Ishikawa (cell line): ENCODE measurements around the gene PAPOLB.

Source experiments
- CEBPB ChIP-seq: IDR thresholded peaks from 2 replicates; pipeline ENCODE4 v1.6.1; 2012
- CREB1 ChIP-seq: IDR thresholded peaks from 2 replicates; pipeline ENCODE4 v1.6.1; 2012; ENCODE audit warnings: low read depth
- EGR1 ChIP-seq: IDR thresholded peaks from 2 replicates; pipeline ENCODE4 v1.6.1; 2012
- EP300 ChIP-seq: IDR thresholded peaks from 2 replicates; pipeline ENCODE4 v1.6.1; 2012; ENCODE audit warnings: borderline replicate concordance
- FOXM1 ChIP-seq: IDR thresholded peaks from 2 replicates; pipeline ENCODE4 v1.6.1; 2012; ENCODE audit warnings: low read depth, borderline replicate concordance
- MAX ChIP-seq: IDR thresholded peaks from 2 replicates; pipeline ENCODE4 v1.6.1; 2012
- NFIC ChIP-seq: IDR thresholded peaks from 2 replicates; pipeline ENCODE4 v1.6.1; 2012
- RAD21 ChIP-seq: IDR thresholded peaks from 2 replicates; pipeline ENCODE4 v1.6.1; 2012; ENCODE audit warnings: low read depth
- TAF1 ChIP-seq: IDR thresholded peaks from 2 replicates; pipeline ENCODE4 v1.6.1; 2012; ENCODE audit warnings: low read depth, mild to moderate bottlenecking
- TCF12 ChIP-seq: IDR thresholded peaks from 2 replicates; pipeline ENCODE4 v1.6.1; 2012; ENCODE audit warnings: low read depth
- TEAD4 ChIP-seq: IDR thresholded peaks from 2 replicates; pipeline ENCODE4 v1.6.1; 2012
- USF1 ChIP-seq: IDR thresholded peaks from 2 replicates; pipeline ENCODE4 v1.6.1; 2012
- YY1 ChIP-seq: IDR thresholded peaks from 2 replicates; pipeline ENCODE4 v1.6.1; 2012; ENCODE audit warnings: low read depth
- ZBTB7A ChIP-seq: IDR thresholded peaks from 2 replicates; pipeline ENCODE4 v1.6.1; 2012; ENCODE audit warnings: low read depth
- TF ChIP-seq, protein P1 (sequence below): IDR thresholded peaks from 2 replicates; pipeline ENCODE4 v1.6.1; 2012; ENCODE audit warnings: low read depth, mild to moderate bottlenecking

Gene PAPOLB

GRCh38 chr7:4878336-4879335 lies 16.8 kb upstream of the PAPOLB start:
- TF ChIP-seq CEBPB (no peak), EGR1 (no peak), TAF1 (no peak)

DNA sequence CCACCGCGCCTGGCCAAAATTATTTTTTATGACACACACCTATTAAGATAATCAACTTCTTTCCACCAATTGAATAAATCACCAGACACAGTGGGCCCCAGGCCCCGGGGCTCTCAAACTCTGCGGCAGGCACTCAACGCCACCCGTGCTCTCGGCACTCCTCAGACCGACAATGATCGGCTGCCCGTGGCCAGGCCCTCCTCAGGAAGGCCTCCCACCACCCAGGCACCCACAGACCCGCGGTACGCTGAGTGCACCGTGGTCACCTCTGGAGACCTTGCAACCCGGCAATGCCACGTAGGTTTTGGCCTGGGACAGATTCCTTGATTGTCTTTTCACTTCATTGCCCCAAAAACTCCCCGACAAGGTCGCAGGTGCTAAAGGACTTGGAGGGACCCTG lies 14.8 kb upstream of the PAPOLB start:
- no peak for TF ChIP-seq YY1

DNA sequence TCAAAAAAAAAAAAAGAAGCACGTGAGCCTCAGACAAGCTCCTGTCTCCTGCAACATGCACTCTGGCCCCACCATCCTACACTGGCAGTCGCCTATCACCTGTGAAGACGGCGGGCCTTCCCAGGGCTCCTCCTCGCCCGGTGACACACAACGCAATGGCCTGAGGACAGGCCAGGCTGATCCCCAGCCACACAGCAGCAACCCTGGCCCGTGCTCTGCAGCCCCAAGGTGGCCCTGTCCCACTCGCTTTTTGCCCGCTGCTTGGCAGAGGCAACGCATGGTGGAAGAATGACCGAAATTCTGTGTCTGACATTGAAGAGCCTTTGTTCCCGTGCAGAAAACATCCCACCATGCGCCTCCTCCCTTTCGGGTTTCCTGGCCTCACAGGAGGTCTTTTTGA lies 13.6 kb upstream of the PAPOLB start:
- no peak for TF ChIP-seq TAF1
- no peak for TF ChIP-seq USF1
- TF ChIP-seq EGR1, result no peak
- TF ChIP-seq ZBTB7A, result no peak
- TF ChIP-seq CREB1, result no peak
- no peak for TF ChIP-seq TEAD4
- TF ChIP-seq RAD21, result no peak
- TF ChIP-seq NFIC, result no peak
- TF ChIP-seq CEBPB, result no peak
- no peak for TF ChIP-seq FOXM1
- TF ChIP-seq YY1, result no peak
- TF ChIP-seq, protein P1, sequence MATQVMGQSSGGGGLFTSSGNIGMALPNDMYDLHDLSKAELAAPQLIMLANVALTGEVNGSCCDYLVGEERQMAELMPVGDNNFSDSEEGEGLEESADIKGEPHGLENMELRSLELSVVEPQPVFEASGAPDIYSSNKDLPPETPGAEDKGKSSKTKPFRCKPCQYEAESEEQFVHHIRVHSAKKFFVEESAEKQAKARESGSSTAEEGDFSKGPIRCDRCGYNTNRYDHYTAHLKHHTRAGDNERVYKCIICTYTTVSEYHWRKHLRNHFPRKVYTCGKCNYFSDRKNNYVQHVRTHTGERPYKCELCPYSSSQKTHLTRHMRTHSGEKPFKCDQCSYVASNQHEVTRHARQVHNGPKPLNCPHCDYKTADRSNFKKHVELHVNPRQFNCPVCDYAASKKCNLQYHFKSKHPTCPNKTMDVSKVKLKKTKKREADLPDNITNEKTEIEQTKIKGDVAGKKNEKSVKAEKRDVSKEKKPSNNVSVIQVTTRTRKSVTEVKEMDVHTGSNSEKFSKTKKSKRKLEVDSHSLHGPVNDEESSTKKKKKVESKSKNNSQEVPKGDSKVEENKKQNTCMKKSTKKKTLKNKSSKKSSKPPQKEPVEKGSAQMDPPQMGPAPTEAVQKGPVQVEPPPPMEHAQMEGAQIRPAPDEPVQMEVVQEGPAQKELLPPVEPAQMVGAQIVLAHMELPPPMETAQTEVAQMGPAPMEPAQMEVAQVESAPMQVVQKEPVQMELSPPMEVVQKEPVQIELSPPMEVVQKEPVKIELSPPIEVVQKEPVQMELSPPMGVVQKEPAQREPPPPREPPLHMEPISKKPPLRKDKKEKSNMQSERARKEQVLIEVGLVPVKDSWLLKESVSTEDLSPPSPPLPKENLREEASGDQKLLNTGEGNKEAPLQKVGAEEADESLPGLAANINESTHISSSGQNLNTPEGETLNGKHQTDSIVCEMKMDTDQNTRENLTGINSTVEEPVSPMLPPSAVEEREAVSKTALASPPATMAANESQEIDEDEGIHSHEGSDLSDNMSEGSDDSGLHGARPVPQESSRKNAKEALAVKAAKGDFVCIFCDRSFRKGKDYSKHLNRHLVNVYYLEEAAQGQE, result no peak
- TF ChIP-seq MAX, result no peak
- no peak for TF ChIP-seq TCF12
- TF ChIP-seq EP300, result no peak

DNA sequence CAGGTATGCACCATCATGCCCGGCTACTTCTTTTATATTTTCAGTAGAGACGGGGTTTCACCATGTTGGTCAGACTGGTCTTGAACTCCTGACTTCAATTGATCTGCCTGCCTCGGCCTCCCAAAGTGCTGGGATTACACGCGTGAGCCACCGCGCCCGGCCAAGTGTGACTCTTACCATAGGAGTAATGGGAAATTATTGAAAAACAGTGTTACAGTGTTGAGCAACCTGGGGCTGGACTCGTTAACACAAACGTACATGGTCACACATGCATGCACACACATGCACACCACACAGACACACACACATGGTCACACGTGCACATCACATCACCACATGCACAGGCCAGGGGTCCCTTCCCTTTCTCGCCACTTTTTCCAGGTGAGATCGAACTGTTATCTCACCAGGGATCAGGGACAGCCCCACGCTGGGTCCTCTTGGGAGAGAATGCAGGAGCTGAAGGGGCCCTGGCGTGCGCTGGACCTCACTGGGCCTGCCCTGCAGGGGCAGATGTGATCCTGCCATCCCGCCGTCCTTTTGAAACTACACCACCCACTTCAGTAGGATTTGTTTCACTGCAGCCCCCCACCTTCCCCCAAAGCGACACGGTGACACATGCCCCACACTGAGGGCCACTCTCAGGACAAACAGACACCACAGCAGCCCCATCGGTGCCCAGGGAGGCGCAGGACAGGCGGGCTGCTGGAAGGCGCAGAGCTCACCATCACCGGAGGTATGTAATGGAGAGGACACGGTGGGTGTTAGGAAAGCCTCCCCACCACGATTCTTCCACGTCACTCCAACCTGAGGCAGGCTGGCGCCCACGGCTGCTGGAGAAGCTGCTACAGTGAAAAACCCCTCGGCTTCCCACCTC lies 11.5 kb upstream of the PAPOLB start:
- TF ChIP-seq CEBPB (no peak), TCF12 (no peak), YY1 (no peak), NFIC (no peak), USF1 (no peak), MAX (no peak), EP300 (no peak), FOXM1 (no peak), TAF1 (no peak), EGR1 (no peak), RAD21 (no peak), TEAD4 (no peak), CREB1 (no peak), ZBTB7A (no peak)
- TF ChIP-seq, protein P1, result no peak

- TF ChIP-seq NFIC (no peak), USF1 (no peak), ZBTB7A (no peak)
These were observed 10.3 kb upstream of the PAPOLB start for GRCh38 chr7:4871930-4872675.
